ENCODE measurements around the gene CHCHD3.

DNA sequence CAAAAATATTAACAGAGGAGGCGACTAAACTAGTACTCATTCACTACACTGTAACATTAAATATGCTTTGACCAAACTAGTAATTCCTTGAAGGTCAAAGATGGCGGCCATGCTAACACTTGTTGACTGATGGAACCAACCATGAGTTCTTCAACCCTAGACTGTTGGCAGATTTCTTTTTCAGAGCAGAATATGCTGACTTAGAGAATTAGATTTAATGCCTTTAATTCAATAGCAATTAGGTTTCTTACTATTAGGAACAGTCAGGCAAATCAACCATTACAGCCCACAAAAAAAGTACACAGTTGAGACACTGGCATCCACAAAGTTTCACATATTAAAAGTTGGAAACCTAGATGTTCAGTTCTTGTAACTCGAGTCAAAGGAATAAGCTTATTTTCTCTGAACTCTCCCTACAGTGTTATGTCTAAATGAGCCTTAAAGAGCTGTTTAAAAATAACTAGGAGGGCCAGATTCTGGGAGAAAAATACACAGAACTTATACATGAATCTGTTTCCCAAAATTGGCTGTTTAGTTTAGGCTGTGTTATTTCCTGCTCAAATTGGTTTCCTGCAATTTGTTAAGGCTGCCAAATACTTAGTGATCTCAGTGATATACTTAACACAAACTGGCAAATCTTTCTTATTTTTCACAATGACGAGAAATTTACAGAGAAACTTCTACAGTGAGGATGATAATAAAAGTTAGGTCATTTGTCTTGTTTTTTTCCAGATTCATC is 17.6 kb downstream of the CHCHD3 start:
- TF ChIP-seq SNAI2 (CRISPR knock-in tag; IDR thresholded peaks at IDR 0.05), result no peak
- TF ChIP-seq, protein P1, sequence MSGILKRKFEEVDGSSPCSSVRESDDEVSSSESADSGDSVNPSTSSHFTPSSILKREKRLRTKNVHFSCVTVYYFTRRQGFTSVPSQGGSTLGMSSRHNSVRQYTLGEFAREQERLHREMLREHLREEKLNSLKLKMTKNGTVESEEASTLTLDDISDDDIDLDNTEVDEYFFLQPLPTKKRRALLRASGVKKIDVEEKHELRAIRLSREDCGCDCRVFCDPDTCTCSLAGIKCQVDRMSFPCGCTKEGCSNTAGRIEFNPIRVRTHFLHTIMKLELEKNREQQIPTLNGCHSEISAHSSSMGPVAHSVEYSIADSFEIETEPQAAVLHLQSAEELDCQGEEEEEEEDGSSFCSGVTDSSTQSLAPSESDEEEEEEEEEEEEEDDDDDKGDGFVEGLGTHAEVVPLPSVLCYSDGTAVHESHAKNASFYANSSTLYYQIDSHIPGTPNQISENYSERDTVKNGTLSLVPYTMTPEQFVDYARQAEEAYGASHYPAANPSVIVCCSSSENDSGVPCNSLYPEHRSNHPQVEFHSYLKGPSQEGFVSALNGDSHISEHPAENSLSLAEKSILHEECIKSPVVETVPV (CRISPR knock-in tag; IDR thresholded peaks at IDR 0.05), result no peak
- no peak for TF ChIP-seq GLIS3 (CRISPR knock-in tag; IDR thresholded peaks at IDR 0.05)
- TF ChIP-seq ZFP30 (CRISPR knock-in tag; IDR thresholded peaks at IDR 0.05), result no peak
- TF ChIP-seq ZC3H10 (CRISPR knock-in tag; IDR thresholded peaks at IDR 0.05), result no peak
- TF ChIP-seq ARNTL (CRISPR knock-in tag; IDR thresholded peaks at IDR 0.05; ENCODE audit: borderline replicate concordance, low read depth), result no peak
- TF ChIP-seq, protein P2, sequence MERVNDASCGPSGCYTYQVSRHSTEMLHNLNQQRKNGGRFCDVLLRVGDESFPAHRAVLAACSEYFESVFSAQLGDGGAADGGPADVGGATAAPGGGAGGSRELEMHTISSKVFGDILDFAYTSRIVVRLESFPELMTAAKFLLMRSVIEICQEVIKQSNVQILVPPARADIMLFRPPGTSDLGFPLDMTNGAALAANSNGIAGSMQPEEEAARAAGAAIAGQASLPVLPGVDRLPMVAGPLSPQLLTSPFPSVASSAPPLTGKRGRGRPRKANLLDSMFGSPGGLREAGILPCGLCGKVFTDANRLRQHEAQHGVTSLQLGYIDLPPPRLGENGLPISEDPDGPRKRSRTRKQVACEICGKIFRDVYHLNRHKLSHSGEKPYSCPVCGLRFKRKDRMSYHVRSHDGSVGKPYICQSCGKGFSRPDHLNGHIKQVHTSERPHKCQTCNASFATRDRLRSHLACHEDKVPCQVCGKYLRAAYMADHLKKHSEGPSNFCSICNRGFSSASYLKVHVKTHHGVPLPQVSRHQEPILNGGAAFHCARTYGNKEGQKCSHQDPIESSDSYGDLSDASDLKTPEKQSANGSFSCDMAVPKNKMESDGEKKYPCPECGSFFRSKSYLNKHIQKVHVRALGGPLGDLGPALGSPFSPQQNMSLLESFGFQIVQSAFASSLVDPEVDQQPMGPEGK (CRISPR knock-in tag; IDR thresholded peaks at IDR 0.05; ENCODE audit: borderline replicate concordance), result no peak
- TF ChIP-seq, protein P3, sequence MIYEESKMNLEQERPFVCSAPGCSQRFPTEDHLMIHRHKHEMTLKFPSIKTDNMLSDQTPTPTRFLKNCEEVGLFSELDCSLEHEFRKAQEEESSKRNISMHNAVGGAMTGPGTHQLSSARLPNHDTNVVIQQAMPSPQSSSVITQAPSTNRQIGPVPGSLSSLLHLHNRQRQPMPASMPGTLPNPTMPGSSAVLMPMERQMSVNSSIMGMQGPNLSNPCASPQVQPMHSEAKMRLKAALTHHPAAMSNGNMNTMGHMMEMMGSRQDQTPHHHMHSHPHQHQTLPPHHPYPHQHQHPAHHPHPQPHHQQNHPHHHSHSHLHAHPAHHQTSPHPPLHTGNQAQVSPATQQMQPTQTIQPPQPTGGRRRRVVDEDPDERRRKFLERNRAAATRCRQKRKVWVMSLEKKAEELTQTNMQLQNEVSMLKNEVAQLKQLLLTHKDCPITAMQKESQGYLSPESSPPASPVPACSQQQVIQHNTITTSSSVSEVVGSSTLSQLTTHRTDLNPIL (CRISPR knock-in tag; IDR thresholded peaks at IDR 0.05; ENCODE audit: low read depth), result no peak
- no peak for TF ChIP-seq TOX (CRISPR knock-in tag; IDR thresholded peaks at IDR 0.05; ENCODE audit: borderline replicate concordance)
- no peak for TF ChIP-seq ZNF565 (CRISPR knock-in tag; conservative IDR thresholded peaks at IDR 0.05; ENCODE audit: low read depth)
- TF ChIP-seq TCF4 (CRISPR knock-in tag; IDR thresholded peaks at IDR 0.05; ENCODE audit: borderline replicate concordance), result no peak

Measured in SK-N-SH treated with all-trans-retinoic acid at 6 μM for 48 hours (cell line).